GM19467 (cell line): ENCODE measurements around the gene MICAL3.
A peak's percentile ranks its signal among the peaks of the same experiment; 100 is the strongest.

ENCODE experiments used
- ATAC-seq: cut with Tn5 transposase; IDR thresholded peaks from one replicate; pipeline ENCODE4 v1.9.1; 2021; ENCODE audit warnings: mild to moderate bottlenecking, moderate library complexity; ENCODE audit not compliant: unreplicated experiment

The MICAL3 gene

GRCh38 chr22:17804331-17805080, 219.9 kb downstream of the MICAL3 start:
- ATAC-seq: no peak

- no peak for ATAC-seq
Observed at GRCh38 chr22:17803609-17804270, 220.6 kb downstream of the MICAL3 start.

GRCh38 chr22:17802822-17803221, 221.5 kb downstream of the MICAL3 start:
- no peak for ATAC-seq

- ATAC-seq: no peak
Observed at GRCh38 chr22:17802411-17802810, 221.9 kb downstream of the MICAL3 start.

- ATAC-seq: peak; percentile 54
Observed at GRCh38 chr22:17797721-17798559, 226.4 kb downstream of the MICAL3 start.

- ATAC-seq: no peak
Observed at GRCh38 chr22:17796695-17797094, 227.7 kb downstream of the MICAL3 start.

- ATAC-seq: no peak
Observed at GRCh38 chr22:17795661-17796548, 228.5 kb downstream of the MICAL3 start.

- no peak for ATAC-seq
Observed at GRCh38 chr22:17794726-17795542, 229.4 kb downstream of the MICAL3 start.

- ATAC-seq: no peak
Observed at GRCh38 chr22:17792854-17793434, 231.4 kb downstream of the MICAL3 start.

- no peak for ATAC-seq
Observed at GRCh38 chr22:17792299-17792698, 232.1 kb downstream of the MICAL3 start.

GRCh38 chr22:17791196-17791595, 233.2 kb downstream of the MICAL3 start:
- ATAC-seq: no peak

- ATAC-seq: no peak
Observed at GRCh38 chr22:17789379-17790200, 234.8 kb downstream of the MICAL3 start.

GRCh38 chr22:17788528-17789378, 235.6 kb downstream of the MICAL3 start:
- ATAC-seq: no peak

- ATAC-seq: no peak
Observed at GRCh38 chr22:17787716-17788330, 236.5 kb downstream of the MICAL3 start.

GRCh38 chr22:17787241-17787640, 237.1 kb downstream of the MICAL3 start:
- no peak for ATAC-seq

- no peak for ATAC-seq
Observed at GRCh38 chr22:17786435-17787161, 237.8 kb downstream of the MICAL3 start.
